K562 (cell line): ENCODE results near the gene EML1. TPM values are rescaled to one million over a fixed set of nuclear protein-coding genes. Genes with fewer than 3 reads are reported as not detected.

Experiments
- ATAC-seq: fragments of 200-7000 bp; cut with Tn5 transposase; 3 replicates; pipeline ENCODE4 v1.9.1; 2020; ENCODE audit warnings: moderate library complexity
- BruUV-seq: library from RNA; stranded (reverse); fragments of 400-500 nt; replicated peaks from 2 replicates; lab custom pipeline; 2021; lab: Mats Ljungman, UMichigan
- CTCF ChIA-PET: fragments of 300-600 bp; formaldehyde crosslinking; extraction: SDS; loops from one replicate; lab custom pipeline; 2021; ENCODE audit warnings: low intra/inter-chr PET ratio; lab: Yijun Ruan, JAX
- POLR2A ChIA-PET: fragments of 300-600, 350-650 bp; sonication (Branson Sonifier 250); formaldehyde crosslinking; extraction: SDS; loops from one replicate; lab custom pipeline; 2021; ENCODE audit warnings: antibody characterized with exemption, inconsistent platforms; lab: Yijun Ruan, JAX
- DNase-seq, 4 experiments: peaks; one replicate each; pipeline versions ENCODE4 v3.0.0 to v3.0.0-alpha.2; 2011 to 2018; ENCODE audit warnings: low spot score in 3 of 4, mixed read lengths in 3 of 4; ENCODE audit errors: extremely low read depth in 1 of 4
- FAIRE-seq: peaks from 2 replicates; lab custom pipeline; 2011; peaks lifted over from hg19 to GRCh38; lab: Jason Lieb, UNC
- H2AFZ ChIP-seq: 2 replicates; pipeline ENCODE4 v1.6.0; 2011; ENCODE audit warnings: low read depth, low read length, control low read depth, inconsistent platforms
- H3K27ac ChIP-seq: fragments of 200-600 bp; 3 replicates; pipeline ENCODE4 v1.8.0; 2011; ENCODE audit warnings: low read depth, mild to moderate bottlenecking, control low read depth, inconsistent platforms, low read length, moderate library complexity, mixed read lengths; ENCODE audit errors: extremely low read depth
- H3K27me3 ChIP-seq, 2 experiments: fragments of 300-600 bp in 1 of 2; 2 replicates in 1 of 2; 3 replicates in 1 of 2; pipeline versions ENCODE4 v1.6.0 to v1.8.0; 2011; ENCODE audit warnings: inconsistent platforms in 2 of 2, low read length in 2 of 2, mild to moderate bottlenecking in 1 of 2, mixed read lengths in 1 of 2, moderate library complexity in 1 of 2; ENCODE audit not compliant: control insufficient read depth in 2 of 2, insufficient read depth in 2 of 2
- H3K36me3 ChIP-seq: fragments of 300-600 bp; 3 replicates; pipeline ENCODE4 v1.8.0; 2011; ENCODE audit warnings: mild to moderate bottlenecking, low read length, inconsistent platforms; ENCODE audit not compliant: control insufficient read depth, insufficient read depth
- H3K4me1 ChIP-seq, 2 experiments: fragments of 200-600 bp in 1 of 2; replicated peaks in 1 of 2; 2 replicates in 1 of 2; 3 replicates in 1 of 2; pipeline versions ENCODE4 v1.5.1 to v1.8.0; 2011; ENCODE audit warnings: inconsistent platforms in 2 of 2, low read length in 2 of 2, mild to moderate bottlenecking in 1 of 2, mixed read lengths in 1 of 2, moderate library complexity in 1 of 2; ENCODE audit not compliant: control insufficient read depth in 2 of 2, insufficient read depth in 2 of 2
- H3K4me2 ChIP-seq: 2 replicates; pipeline ENCODE4 v1.6.1; 2011; ENCODE audit warnings: low read length, control low read depth, inconsistent platforms, mixed read lengths; ENCODE audit not compliant: insufficient read depth
- H3K4me3 ChIP-seq: fragments of 200-600 bp; sonication (generic), shearing (Covaris generic); 2 replicates; pipeline ENCODE4 v1.5.1; 2016; ENCODE audit warnings: control low read depth, inconsistent platforms
- H3K79me2 ChIP-seq: fragments of 200-600 bp; 3 replicates; pipeline ENCODE4 v1.8.0; 2011; ENCODE audit warnings: low read length, inconsistent platforms; ENCODE audit not compliant: control insufficient read depth, insufficient read depth
- H3K9ac ChIP-seq, 2 experiments: 2 replicates each; pipeline versions ENCODE4 v1.6.0 to v1.6.1; 2011; ENCODE audit warnings: low read depth in 2 of 2, low read length in 2 of 2, control low read depth in 1 of 2, inconsistent platforms in 1 of 2, mild to moderate bottlenecking in 1 of 2, mixed read lengths in 1 of 2; ENCODE audit not compliant: insufficient read depth in 1 of 2
- H3K9me1 ChIP-seq: one replicate; pipeline ENCODE4 v1.6.0; 2011; ENCODE audit warnings: inconsistent platforms, mild to moderate bottlenecking, low read length, moderate library complexity; ENCODE audit not compliant: control insufficient read depth, insufficient read depth
- H3K9me3 ChIP-seq: replicated peaks from 2 replicates; pipeline ENCODE4 v1.5.1; 2011; ENCODE audit warnings: low read depth, low read length, inconsistent platforms; ENCODE audit not compliant: control insufficient read depth, insufficient read depth
- H4K20me1 ChIP-seq: replicated peaks from 2 replicates; pipeline ENCODE4 v1.6.1; 2011; ENCODE audit warnings: low read length, inconsistent platforms, mixed read lengths; ENCODE audit not compliant: control insufficient read depth, insufficient read depth
- ATF7 ChIP-seq: fragments of 450-650 bp; IDR thresholded peaks from 2 replicates; pipeline ENCODE4 v1.7.1; 2014; ENCODE audit warnings: mild to moderate bottlenecking, moderate library complexity
- BCOR ChIP-seq: fragments of 450-650 bp; IDR thresholded peaks from 2 replicates; pipeline ENCODE4 v1.6.1; 2016
- HSF4 ChIP-seq: fragments of 250-450 bp; sonication (Bioruptor Pico); IDR thresholded peaks from 2 replicates; pipeline ENCODE4 v2.1.2; 2022; ENCODE audit warnings: mild to moderate bottlenecking, moderate library complexity, borderline replicate concordance
- KAT8 ChIP-seq: fragments of 450-650 bp; IDR thresholded peaks from 2 replicates; pipeline ENCODE4 v1.6.1; 2016; ENCODE audit warnings: low read depth, mild to moderate bottlenecking
- MTA1 ChIP-seq: fragments of 450-650 bp; IDR thresholded peaks from 2 replicates; pipeline ENCODE4 v1.6.1; 2017; ENCODE audit warnings: borderline replicate concordance
- MYC ChIP-seq, 2 experiments: fragments of 250-450 bp in 1 of 2; sonication (Bioruptor Pico) in 1 of 2; IDR thresholded peaks; 2 replicates each; pipeline versions ENCODE4 v1.5.1 to v1.6.1; 2012 to 2021; ENCODE audit warnings: low read depth in 2 of 2, borderline replicate concordance in 1 of 2, improper control_type of control experiment in 1 of 2, low read length in 1 of 2, mild to moderate bottlenecking in 1 of 2, moderate library complexity in 1 of 2
- RFX7 ChIP-seq: fragments of 250-450 bp; sonication (Bioruptor Pico); IDR thresholded peaks from 2 replicates; pipeline ENCODE4 v1.5.1; 2021; ENCODE audit warnings: mild to moderate bottlenecking
- SMAD3 ChIP-seq: fragments of 450-650 bp; formaldehyde crosslinking; conservative IDR thresholded peaks from 2 replicates; pipeline ENCODE4 v1.4.0; 2020; ENCODE audit warnings: mild to moderate bottlenecking
- SRSF9 ChIP-seq: fragments of 200-400 bp; formaldehyde crosslinking; IDR thresholded peaks from 2 replicates; pipeline ENCODE4 v1.6.1; 2017; ENCODE audit warnings: low read depth, low read length, borderline replicate concordance
- TCF7L2 ChIP-seq: fragments of 150-350 bp; IDR thresholded peaks from 2 replicates; pipeline ENCODE4 v1.6.1; 2016; ENCODE audit warnings: low read depth, mild to moderate bottlenecking, low read length, moderate library complexity
- ZBTB8A ChIP-seq: fragments of 450-650 bp; IDR thresholded peaks from 2 replicates; pipeline ENCODE4 v1.6.1; 2018; ENCODE audit warnings: mild to moderate bottlenecking, moderate library complexity; ENCODE audit not compliant: partially characterized antibody
- ZNF143 ChIP-seq: sonication (generic); formaldehyde crosslinking; IDR thresholded peaks from 2 replicates; pipeline ENCODE4 v1.9.0; 2022; ENCODE audit warnings: mild to moderate bottlenecking, missing genetic modification reagents
- ZNF253 ChIP-seq: fragments of 250-450 bp; sonication (Bioruptor Pico); conservative IDR thresholded peaks from 2 replicates; pipeline ENCODE4 v1.6.1; 2021; ENCODE audit warnings: mild to moderate bottlenecking
- ZNF551 ChIP-seq: fragments of 250-450 bp; sonication (Bioruptor Pico); IDR thresholded peaks from 2 replicates; pipeline ENCODE4 v1.5.0; 2021; ENCODE audit warnings: mild to moderate bottlenecking, moderate library complexity
- ZNF79 ChIP-seq: fragments of 250-450 bp; sonication (Bioruptor Pico); IDR thresholded peaks from 2 replicates; pipeline ENCODE4 v1.4.0; 2020; ENCODE audit warnings: low read depth, mild to moderate bottlenecking, moderate library complexity
- WGBS: fragments of 100-300 bp; shearing (Covaris generic); methylation state at CpG from one replicate; pipeline ENCODE4 v1.1.6; 2016; ENCODE audit warnings: low coverage, mixed read lengths; ENCODE audit not compliant: insufficient coverage; ENCODE audit errors: missing lambda C conversion rate; 5-methylcytosine and 5-hydroxymethylcytosine counted together
- in situ Hi-C: fragments of 300-500 bp; cut with MboI; formaldehyde crosslinking; loops from 4 replicates; pipeline ENCODE4 v1.15.0; 2018; ENCODE audit warnings: inconsistent platforms, mixed read lengths
- intact Hi-C: fragments of 100-400 bp; cut with micrococcal nuclease; formaldehyde crosslinking; loops from 2 replicates; pipeline ENCODE4 v1.14.2; 2022
- polyA plus RNA-seq, 8 experiments: library from polyadenylated mRNA; depleted of rRNA in 4 of 8; stranded (reverse) in 5 of 8; unstranded in 3 of 8; fragments of >200 nt; fragmentation: Nextera tagmentation in 2 of 8; fragmentation: Illumina TruSeq in 1 of 8; extraction: Ambion mirVana in 2 of 8; extraction: Trizol in 1 of 8; gene quantifications; 2 replicates each; pipeline versions ENCODE4 v1.2.1 to v1.2.3, GENCODE V29; 2011 to 2014; ENCODE audit warnings: inconsistent platforms in 1 of 8, missing spikeins in 1 of 8
- total RNA-seq, 7 experiments: library from RNA; depleted of rRNA in 6 of 7; stranded (reverse); fragments of >200 nt in 6 of 7; fragmentation: Illumina TruSeq in 2 of 7; extraction: Trizol in 2 of 7; gene quantifications; 2 replicates each; pipeline versions ENCODE4 v1.2.1 to v1.2.3, GENCODE V29; 2011 to 2021; ENCODE audit warnings: low replicate concordance in 1 of 7
- TF ChIP-seq, protein P1 (sequence below): fragments of 250-450 bp; sonication (Bioruptor Pico); IDR thresholded peaks from 2 replicates; pipeline ENCODE4 v1.4.0; 2020
- TF ChIP-seq, protein P2 (sequence below), 2 experiments: IDR thresholded peaks; 2 replicates each; pipeline ENCODE4 v1.6.1; 2012; ENCODE audit warnings: improper control_type of control experiment in 2 of 2, low read depth in 2 of 2, low read length in 2 of 2, borderline replicate concordance in 1 of 2

Gene EML1
- total and polyA plus RNA-seq, 9 of the 15 experiments (the other 6 are each of a cell fraction or from before 2014, with no cell fraction given): 0.01 to 0.35 (median 0.07) TPM; not detected in 2

DNA sequence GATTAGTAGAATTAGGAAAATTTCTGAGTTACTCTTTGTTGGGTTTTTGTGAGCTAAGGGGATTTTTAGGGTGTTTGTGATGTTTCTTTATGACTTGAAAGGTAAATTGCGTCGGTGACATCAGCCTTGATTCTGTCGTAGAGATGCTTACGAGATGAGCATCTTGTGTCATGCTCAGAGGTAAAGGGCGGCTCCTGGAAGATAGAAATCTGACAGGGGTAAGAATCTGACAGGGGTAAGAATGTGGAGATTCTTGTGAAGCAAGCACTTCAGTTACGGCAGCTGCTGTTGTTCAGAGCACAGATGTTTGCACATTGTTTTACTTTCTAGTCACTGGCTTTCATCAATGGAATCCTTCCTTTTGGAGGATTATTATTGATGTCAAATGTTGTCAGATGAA lies 22.5 kb downstream of the EML1 start:
- intact Hi-C loops: no loop called here
- no peak for FAIRE-seq
- Histone ChIP-seq H3K79me2 (no peaks in the 10 kb centered on the region), H4K20me1 (no peaks in the 10 kb centered on the region), H3K27ac (no peak overlapping the region), H3K36me3 (no peaks in the 10 kb centered on the region), H3K9ac (no peak overlapping the region), H3K4me3 (no peak overlapping the region), H3K9me3 (no peaks in the 10 kb centered on the region), H3K9me1 (no peaks in the 10 kb centered on the region), H3K4me2 (no peak overlapping the region), H3K4me1 (no peaks in the 10 kb centered on the region), H3K27me3 (peaks cover 10 to 40% of the 10 kb centered on the region in 2 experiments; a peak in 4 of 5 replicates), H2AFZ (no peak overlapping the region)
- WGBS: 0% methylated on average over 6 of the region's 6 CpGs
- in situ Hi-C loops: no loop called here
- ChIA-PET CTCF (no interaction called here), POLR2A (no interaction called here)
- BruUV-seq: no TSS peak
- no peak for ATAC-seq
- DNase-seq: no peak
- TF ChIP-seq ZNF143 (CRISPR knock-in tag): no peak
- TF ChIP-seq SMAD3 (CRISPR knock-in tag): no peak
- no peak for TF ChIP-seq HSF4
- no peak for TF ChIP-seq ZNF551 (CRISPR knock-in tag)
- no peak for TF ChIP-seq ZBTB8A
- no peak for TF ChIP-seq TCF7L2
- no peak for TF ChIP-seq ZNF253 (CRISPR knock-in tag)
- TF ChIP-seq SRSF9: no peak
- TF ChIP-seq, protein P1, sequence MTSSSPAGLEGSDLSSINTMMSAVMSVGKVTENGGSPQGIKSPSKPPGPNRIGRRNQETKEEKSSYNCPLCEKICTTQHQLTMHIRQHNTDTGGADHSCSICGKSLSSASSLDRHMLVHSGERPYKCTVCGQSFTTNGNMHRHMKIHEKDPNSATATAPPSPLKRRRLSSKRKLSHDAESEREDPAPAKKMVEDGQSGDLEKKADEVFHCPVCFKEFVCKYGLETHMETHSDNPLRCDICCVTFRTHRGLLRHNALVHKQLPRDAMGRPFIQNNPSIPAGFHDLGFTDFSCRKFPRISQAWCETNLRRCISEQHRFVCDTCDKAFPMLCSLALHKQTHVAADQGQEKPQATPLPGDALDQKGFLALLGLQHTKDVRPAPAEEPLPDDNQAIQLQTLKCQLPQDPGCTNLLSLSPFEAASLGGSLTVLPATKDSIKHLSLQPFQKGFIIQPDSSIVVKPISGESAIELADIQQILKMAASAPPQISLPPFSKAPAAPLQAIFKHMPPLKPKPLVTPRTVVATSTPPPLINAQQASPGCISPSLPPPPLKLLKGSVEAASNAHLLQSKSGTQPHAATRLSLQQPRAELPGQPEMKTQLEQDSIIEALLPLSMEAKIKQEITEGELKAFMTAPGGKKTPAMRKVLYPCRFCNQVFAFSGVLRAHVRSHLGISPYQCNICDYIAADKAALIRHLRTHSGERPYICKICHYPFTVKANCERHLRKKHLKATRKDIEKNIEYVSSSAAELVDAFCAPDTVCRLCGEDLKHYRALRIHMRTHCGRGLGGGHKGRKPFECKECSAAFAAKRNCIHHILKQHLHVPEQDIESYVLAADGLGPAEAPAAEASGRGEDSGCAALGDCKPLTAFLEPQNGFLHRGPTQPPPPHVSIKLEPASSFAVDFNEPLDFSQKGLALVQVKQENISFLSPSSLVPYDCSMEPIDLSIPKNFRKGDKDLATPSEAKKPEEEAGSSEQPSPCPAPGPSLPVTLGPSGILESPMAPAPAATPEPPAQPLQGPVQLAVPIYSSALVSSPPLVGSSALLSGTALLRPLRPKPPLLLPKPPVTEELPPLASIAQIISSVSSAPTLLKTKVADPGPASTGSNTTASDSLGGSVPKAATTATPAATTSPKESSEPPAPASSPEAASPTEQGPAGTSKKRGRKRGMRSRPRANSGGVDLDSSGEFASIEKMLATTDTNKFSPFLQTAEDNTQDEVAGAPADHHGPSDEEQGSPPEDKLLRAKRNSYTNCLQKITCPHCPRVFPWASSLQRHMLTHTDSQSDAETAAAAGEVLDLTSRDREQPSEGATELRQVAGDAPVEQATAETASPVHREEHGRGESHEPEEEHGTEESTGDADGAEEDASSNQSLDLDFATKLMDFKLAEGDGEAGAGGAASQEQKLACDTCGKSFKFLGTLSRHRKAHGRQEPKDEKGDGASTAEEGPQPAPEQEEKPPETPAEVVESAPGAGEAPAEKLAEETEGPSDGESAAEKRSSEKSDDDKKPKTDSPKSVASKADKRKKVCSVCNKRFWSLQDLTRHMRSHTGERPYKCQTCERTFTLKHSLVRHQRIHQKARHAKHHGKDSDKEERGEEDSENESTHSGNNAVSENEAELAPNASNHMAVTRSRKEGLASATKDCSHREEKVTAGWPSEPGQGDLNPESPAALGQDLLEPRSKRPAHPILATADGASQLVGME: no peak
- no peak for TF ChIP-seq BCOR
- TF ChIP-seq ZNF79: no peak
- TF ChIP-seq RFX7 (CRISPR knock-in tag): no peak
- TF ChIP-seq MYC (IDR thresholded peaks at IDR 0.05; ENCODE audit: low read depth, low read length): no peak
- no peak for TF ChIP-seq MYC (CRISPR knock-in tag; IDR thresholded peaks at IDR 0.05; ENCODE audit: borderline replicate concordance, low read depth)
- TF ChIP-seq KAT8: no peak
- TF ChIP-seq, protein P2, sequence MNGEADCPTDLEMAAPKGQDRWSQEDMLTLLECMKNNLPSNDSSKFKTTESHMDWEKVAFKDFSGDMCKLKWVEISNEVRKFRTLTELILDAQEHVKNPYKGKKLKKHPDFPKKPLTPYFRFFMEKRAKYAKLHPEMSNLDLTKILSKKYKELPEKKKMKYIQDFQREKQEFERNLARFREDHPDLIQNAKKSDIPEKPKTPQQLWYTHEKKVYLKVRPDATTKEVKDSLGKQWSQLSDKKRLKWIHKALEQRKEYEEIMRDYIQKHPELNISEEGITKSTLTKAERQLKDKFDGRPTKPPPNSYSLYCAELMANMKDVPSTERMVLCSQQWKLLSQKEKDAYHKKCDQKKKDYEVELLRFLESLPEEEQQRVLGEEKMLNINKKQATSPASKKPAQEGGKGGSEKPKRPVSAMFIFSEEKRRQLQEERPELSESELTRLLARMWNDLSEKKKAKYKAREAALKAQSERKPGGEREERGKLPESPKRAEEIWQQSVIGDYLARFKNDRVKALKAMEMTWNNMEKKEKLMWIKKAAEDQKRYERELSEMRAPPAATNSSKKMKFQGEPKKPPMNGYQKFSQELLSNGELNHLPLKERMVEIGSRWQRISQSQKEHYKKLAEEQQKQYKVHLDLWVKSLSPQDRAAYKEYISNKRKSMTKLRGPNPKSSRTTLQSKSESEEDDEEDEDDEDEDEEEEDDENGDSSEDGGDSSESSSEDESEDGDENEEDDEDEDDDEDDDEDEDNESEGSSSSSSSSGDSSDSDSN (IDR thresholded peaks at IDR 0.05; ENCODE audit: borderline replicate concordance in 1 of 2, low read depth in 2 of 2, low read length in 2 of 2): no peak
- TF ChIP-seq MTA1: no peak
- TF ChIP-seq ATF7: no peak
